H1 (cell line): Measurements from ENCODE around the gene GPT2. TPM values are rescaled to one million over a fixed set of nuclear protein-coding genes. Genes with fewer than 3 reads are reported as not detected.

Source experiments
- EZH2 ChIP-seq: fragments of 200-600 bp; sonication (generic); IDR thresholded peaks from 2 replicates; pipeline ENCODE4 v1.7.1; 2012; ENCODE audit warnings: low read depth, mild to moderate bottlenecking, moderate library complexity, low read length, inconsistent platforms; ENCODE audit not compliant: severe bottlenecking
- HDAC2 ChIP-seq, 2 experiments: fragments of 300-600 bp in 1 of 2; sonication (generic) in 1 of 2; IDR thresholded peaks; 2 replicates each; pipeline ENCODE4 v1.6.1; 2011 to 2012; ENCODE audit warnings: low read depth in 2 of 2, low read length in 2 of 2, mild to moderate bottlenecking in 2 of 2, moderate library complexity in 2 of 2, borderline replicate concordance in 1 of 2, inconsistent platforms in 1 of 2
- NRF1 ChIP-seq: IDR thresholded peaks from 2 replicates; pipeline ENCODE4 v1.6.1; 2011; ENCODE audit warnings: mild to moderate bottlenecking, low read depth, low read length, improper control_type of control experiment
- SAP30 ChIP-seq: fragments of 300-600 bp; sonication (generic); IDR thresholded peaks from 2 replicates; pipeline ENCODE4 v1.7.1; 2012; ENCODE audit warnings: low read length, moderate library complexity, mild to moderate bottlenecking, inconsistent platforms; ENCODE audit not compliant: insufficient read depth, insufficient replicate concordance
- polyA plus RNA-seq, 7 experiments: library from polyadenylated mRNA; depleted of rRNA in 3 of 7; stranded (reverse) in 5 of 7; unstranded in 2 of 7; fragments of >200 nt in 5 of 7; fragments of 200-250 nt in 2 of 7; gene quantifications; 1 replicate in 5 of 7; 2 replicates in 1 of 7; 4 replicates in 1 of 7; pipeline versions ENCODE4 v1.2.1 to v1.2.3, GENCODE V29; 2011 to 2013; ENCODE audit warnings: missing spikeins in 2 of 7, mixed read lengths in 2 of 7
- total RNA-seq: library from RNA; stranded (reverse); fragmentation: NEBNext Ultra II Directional; extraction: Animal tissue kit (Norgen Biotek cat#: 25700); gene quantifications from 2 replicates; pipeline ENCODE4 v1.2.1, GENCODE V29; 2021
- TF ChIP-seq, protein P1 (sequence below): IDR thresholded peaks from 2 replicates; pipeline ENCODE4 v1.6.1; 2012; ENCODE audit warnings: inconsistent platforms
- TF ChIP-seq, protein P2 (sequence below): IDR thresholded peaks from 2 replicates; pipeline ENCODE4 v1.6.1; 2011; ENCODE audit warnings: low read length, improper control_type of control experiment

GPT2 gene
- total and polyA plus RNA-seq, 2 of the 8 experiments (the other 6 are each of a cell fraction or from before 2014, with no cell fraction given), result 71.6 to 94.1 TPM

DNA sequence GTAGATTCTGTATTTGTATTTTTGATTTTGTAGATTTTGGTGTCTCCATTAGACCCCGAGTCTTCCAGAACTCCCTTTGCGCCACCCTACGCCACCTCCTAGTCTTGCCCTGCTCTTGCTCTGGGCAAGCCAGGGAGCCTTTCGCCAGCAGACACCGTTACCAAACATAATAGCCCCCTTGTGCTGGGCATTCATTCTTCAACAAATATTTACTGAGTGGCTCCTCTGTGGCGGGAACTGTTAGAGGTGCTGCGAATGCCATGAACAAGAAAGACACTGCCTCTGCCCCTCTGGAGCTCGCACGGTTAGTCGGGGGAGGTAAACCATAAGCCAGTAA, 841 bp upstream of the GPT2 start (continued):
- TF ChIP-seq, protein P1, sequence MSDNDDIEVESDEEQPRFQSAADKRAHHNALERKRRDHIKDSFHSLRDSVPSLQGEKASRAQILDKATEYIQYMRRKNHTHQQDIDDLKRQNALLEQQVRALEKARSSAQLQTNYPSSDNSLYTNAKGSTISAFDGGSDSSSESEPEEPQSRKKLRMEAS, result no peak
- TF ChIP-seq HDAC2 (IDR thresholded peaks at IDR 0.05; ENCODE audit: borderline replicate concordance in 1 of 2, low read depth in 2 of 2, low read length in 2 of 2) (no peak), SAP30 (no peak), NRF1 (no peak), EZH2 (no peak)
- TF ChIP-seq, protein P2, sequence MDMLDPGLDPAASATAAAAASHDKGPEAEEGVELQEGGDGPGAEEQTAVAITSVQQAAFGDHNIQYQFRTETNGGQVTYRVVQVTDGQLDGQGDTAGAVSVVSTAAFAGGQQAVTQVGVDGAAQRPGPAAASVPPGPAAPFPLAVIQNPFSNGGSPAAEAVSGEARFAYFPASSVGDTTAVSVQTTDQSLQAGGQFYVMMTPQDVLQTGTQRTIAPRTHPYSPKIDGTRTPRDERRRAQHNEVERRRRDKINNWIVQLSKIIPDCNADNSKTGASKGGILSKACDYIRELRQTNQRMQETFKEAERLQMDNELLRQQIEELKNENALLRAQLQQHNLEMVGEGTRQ, result no peak
